HG03097 (cell line): ENCODE measurements around the gene PTGES.

Experiments used
- ATAC-seq: cut with Tn5 transposase; IDR thresholded peaks from one replicate; pipeline ENCODE4 v1.9.1; 2021; ENCODE audit not compliant: unreplicated experiment, low FRiP score

PTGES gene

DNA sequence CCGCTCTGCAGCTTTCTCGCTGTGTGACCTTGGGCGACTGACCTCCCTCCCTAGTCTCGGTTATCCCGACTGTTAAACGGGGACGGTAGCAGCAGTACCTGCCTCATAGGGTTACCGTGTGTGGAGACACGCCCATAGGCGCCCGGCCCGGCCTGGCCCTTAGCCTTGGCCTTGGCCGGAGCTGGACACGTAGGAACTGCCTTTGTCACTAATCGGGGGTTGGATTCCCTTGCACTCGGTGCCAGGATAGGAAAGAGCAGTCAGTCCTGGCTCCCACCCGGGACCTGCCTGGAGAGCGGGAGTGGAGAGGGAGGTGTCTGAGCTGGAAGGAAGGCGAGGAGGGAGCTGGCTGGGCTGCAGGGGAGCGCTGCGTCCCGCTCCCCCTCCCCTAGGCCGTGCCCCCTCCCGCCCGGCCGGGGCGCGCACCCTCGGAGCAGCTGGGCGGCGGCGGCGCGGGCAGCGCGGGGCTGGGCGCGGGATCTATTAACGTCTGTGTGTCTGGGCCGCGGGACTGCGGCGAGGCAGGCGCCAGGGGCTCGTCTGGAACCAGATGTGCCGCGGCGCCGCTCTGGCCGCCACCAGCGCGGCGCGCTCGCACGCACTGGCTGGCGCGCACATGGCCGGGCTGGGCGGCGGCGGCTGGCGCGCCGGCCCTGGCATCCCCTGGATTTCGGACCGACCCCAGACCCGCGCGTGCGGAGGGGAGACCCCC lies 55.7 kb downstream of the PTGES start:
- ATAC-seq = no peak

DNA sequence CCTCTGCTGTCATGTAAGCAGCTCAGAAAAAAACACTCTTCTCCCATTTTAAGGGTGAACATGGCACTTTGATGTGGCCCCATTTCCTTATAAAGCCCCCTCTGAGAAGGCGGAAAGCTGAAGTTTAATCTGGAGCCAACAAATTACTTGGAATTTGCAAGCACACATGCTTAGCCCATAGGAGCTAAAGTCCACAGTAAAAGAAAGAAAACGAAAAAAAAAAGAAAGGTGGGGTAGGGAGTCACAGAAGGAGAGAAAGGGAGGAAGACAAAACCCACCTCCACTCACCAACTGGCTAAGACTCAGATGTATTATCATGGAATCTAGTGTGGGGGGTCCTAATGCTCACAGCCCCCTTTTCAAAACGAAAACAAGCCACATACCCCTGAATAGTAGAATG lies 57.0 kb downstream of the PTGES start:
- ATAC-seq = no peak

DNA sequence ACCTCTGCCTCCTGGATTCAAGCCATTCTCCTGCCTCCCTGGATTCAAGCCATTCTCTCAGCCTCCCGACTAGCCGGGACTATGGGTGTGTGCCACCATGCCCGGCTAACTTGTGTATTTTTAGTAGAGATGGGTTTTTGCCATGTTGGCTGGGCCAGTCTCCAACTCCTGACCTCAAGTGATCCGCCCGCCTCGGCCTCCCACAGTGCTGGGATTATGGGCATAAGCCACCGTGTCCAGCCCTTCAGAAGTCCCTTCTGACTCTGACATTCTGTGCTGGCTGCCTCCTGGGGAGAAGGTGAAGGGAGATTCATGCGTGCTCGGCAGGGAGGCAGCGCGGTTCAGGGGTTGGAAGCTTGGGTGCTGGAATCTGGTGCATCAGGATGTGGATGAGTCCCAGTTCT lies 58.6 kb downstream of the PTGES start:
- no peak for ATAC-seq

DNA sequence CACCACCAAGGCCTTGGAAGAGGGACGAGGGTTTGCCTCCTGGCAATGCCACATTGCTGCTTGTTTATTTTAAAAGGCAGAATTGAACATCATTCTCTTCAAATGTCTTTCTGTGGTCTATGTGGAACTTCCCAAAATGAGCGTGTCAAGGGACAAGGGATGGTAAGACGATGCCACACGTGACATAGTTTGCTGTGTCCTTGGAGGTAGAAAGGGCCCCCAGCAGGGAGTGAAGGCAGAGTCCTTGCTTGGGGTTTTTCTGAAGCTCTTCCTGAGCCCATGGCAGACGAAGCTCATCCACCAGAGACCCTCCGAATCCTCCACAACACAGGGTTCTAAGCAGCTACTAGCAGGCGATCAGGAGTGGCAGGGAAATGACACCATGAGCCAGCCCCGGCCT lies 59.1 kb downstream of the PTGES start:
- no peak for ATAC-seq

DNA sequence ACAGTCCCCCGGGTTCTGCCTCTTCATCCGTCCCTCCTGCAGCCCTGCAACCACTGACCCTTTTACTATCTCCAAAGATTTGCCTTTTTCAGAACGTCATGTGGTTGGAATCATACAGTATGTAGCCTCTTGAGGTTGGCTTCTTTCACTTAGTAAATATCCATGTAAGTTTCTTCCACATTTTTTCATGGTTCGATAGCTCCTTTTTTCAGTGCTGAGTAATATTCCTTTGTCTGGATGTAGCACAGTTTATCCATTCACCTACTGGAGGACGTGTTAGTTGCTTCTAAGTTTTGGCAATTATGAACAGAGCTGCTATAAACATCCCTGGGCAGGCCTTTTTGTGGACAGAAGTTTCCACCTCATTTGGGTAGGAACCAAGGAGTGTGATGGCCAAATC lies 60.3 kb downstream of the PTGES start:
- no peak for ATAC-seq
